DND-41 (cell line): Measurements from ENCODE around the gene UBE2E1.

Experiments
- ATAC-seq: fragments of 200-7000 bp; cut with Tn5 transposase; 3 replicates; pipeline ENCODE4 v1.9.1; 2021; ENCODE audit warnings: low read depth; ENCODE audit not compliant: insufficient read depth
- DNase-seq: peaks from one replicate; pipeline ENCODE4 v3.0.0-alpha.2; 2020
- H2AFZ ChIP-seq: 2 replicates; pipeline ENCODE4 v1.6.0; 2012; ENCODE audit warnings: low read depth, low read length
- H3K27ac ChIP-seq: 2 replicates; pipeline ENCODE4 v1.5.1; 2012; ENCODE audit warnings: low read length, inconsistent platforms
- H3K27me3 ChIP-seq: fragments of 200-600 bp; sonication (generic); 2 replicates; pipeline ENCODE4 v1.6.0; 2012; ENCODE audit warnings: low read length, mild to moderate bottlenecking, inconsistent platforms; ENCODE audit not compliant: insufficient read depth, poor library complexity
- H3K36me3 ChIP-seq: 2 replicates; pipeline ENCODE4 v1.5.1; 2012; ENCODE audit warnings: low read length, inconsistent platforms; ENCODE audit not compliant: insufficient read depth
- H3K4me1 ChIP-seq: 2 replicates; pipeline ENCODE4 v1.5.1; 2012; ENCODE audit warnings: mild to moderate bottlenecking, low read length; ENCODE audit not compliant: insufficient read depth
- H3K4me2 ChIP-seq: 2 replicates; pipeline ENCODE4 v1.6.0; 2012; ENCODE audit warnings: mild to moderate bottlenecking, moderate library complexity, low read length, inconsistent platforms; ENCODE audit not compliant: insufficient read depth
- H3K4me3 ChIP-seq, 2 experiments: fragments of 200-600 bp in 1 of 2; shearing (Covaris generic) in 1 of 2; 2 replicates each; pipeline ENCODE4 v1.5.1; 2012 to 2016; ENCODE audit warnings: inconsistent platforms in 2 of 2, low read length in 2 of 2, mild to moderate bottlenecking in 2 of 2, low read depth in 1 of 2, moderate library complexity in 1 of 2
- H3K79me2 ChIP-seq: 2 replicates; pipeline ENCODE4 v1.6.0; 2012; ENCODE audit warnings: low read length, inconsistent platforms; ENCODE audit not compliant: insufficient read depth
- H3K9ac ChIP-seq: 2 replicates; pipeline ENCODE4 v1.6.0; 2012; ENCODE audit warnings: low read depth, mild to moderate bottlenecking, inconsistent platforms, low read length, moderate library complexity
- H3K9me3 ChIP-seq: 2 replicates; pipeline ENCODE4 v1.5.1; 2012; ENCODE audit warnings: low read length, moderate library complexity, mild to moderate bottlenecking, inconsistent platforms; ENCODE audit not compliant: insufficient read depth, severe bottlenecking
- H4K20me1 ChIP-seq: 2 replicates; pipeline ENCODE4 v1.6.0; 2012; ENCODE audit warnings: low read length; ENCODE audit not compliant: insufficient read depth
- EZH2 ChIP-seq: IDR thresholded peaks from 3 replicates; pipeline ENCODE4 v1.6.1; 2012; ENCODE audit warnings: borderline replicate concordance, low read depth, mild to moderate bottlenecking, moderate library complexity, low read length, inconsistent platforms; ENCODE audit not compliant: severe bottlenecking
- TF ChIP-seq, protein P1 (sequence below): IDR thresholded peaks from 2 replicates; pipeline ENCODE4 v1.5.1; 2012; ENCODE audit warnings: borderline replicate concordance, low read length, moderate library complexity, mild to moderate bottlenecking; ENCODE audit not compliant: poor library complexity, severe bottlenecking; ENCODE audit errors: extremely low read depth

Gene UBE2E1

DNA sequence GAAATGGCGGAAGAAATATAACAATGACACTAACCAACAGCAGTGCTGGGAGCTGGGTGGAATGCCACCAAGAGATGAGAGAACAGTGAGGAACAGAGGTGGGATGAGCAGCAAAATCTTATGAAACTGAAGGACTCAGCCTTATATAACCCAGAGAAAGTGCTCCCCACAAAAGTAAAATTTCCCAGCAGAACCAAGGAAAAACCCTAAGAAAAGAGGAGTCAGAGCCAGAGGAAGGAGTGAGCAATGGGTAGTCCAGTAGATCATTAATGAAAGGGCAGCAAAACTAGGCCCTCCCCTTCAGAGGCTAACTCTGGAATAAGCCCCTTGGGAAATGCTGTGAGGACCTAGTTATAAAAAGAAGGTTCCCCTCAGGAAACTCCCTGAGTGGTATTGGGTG is 24.7 kb upstream of the UBE2E1 start:
- Histone ChIP-seq H3K27me3 (no peaks in the 10 kb centered on the region), H3K9me3 (no peaks in the 10 kb centered on the region), H3K4me2 (no peak overlapping the region), H3K79me2 (no peaks in the 10 kb centered on the region), H3K4me1 (no peaks in the 10 kb centered on the region), H3K27ac (no peak overlapping the region), H4K20me1 (no peaks in the 10 kb centered on the region), H2AFZ (no peak overlapping the region), H3K9ac (no peak overlapping the region), H3K4me3 (no peak overlapping the region), H3K36me3 (no peaks in the 10 kb centered on the region)
- ATAC-seq (no peak), DNase-seq (no peak)
- TF ChIP-seq, protein P1, sequence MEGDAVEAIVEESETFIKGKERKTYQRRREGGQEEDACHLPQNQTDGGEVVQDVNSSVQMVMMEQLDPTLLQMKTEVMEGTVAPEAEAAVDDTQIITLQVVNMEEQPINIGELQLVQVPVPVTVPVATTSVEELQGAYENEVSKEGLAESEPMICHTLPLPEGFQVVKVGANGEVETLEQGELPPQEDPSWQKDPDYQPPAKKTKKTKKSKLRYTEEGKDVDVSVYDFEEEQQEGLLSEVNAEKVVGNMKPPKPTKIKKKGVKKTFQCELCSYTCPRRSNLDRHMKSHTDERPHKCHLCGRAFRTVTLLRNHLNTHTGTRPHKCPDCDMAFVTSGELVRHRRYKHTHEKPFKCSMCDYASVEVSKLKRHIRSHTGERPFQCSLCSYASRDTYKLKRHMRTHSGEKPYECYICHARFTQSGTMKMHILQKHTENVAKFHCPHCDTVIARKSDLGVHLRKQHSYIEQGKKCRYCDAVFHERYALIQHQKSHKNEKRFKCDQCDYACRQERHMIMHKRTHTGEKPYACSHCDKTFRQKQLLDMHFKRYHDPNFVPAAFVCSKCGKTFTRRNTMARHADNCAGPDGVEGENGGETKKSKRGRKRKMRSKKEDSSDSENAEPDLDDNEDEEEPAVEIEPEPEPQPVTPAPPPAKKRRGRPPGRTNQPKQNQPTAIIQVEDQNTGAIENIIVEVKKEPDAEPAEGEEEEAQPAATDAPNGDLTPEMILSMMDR = no peak
- no peak for TF ChIP-seq EZH2

DNA sequence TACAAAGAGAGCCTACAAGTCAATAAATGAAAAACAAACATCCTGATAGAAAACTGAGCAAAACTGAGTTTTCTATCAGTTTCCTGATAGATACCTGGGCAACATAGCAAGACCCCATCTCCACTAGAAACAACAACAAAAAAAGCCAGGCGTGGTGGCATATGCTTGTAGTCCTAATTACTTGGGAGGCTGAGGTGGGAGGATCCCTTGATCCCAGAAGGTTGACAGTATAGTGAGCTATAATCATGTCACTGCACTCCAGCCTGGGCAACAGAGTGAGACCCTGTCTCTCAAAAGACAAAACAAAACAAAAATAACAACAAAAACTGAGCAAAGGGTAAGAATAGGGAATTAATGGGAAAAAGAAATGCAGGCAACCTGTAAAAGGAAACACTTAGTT is 23.9 kb upstream of the UBE2E1 start:
- Histone ChIP-seq H3K4me2 (no peak overlapping the region), H3K27ac (no peak overlapping the region), H3K4me1 (no peaks in the 10 kb centered on the region), H3K36me3 (no peaks in the 10 kb centered on the region), H3K4me3 (no peak overlapping the region), H2AFZ (no peak overlapping the region), H3K9me3 (no peaks in the 10 kb centered on the region), H3K79me2 (no peaks in the 10 kb centered on the region), H3K9ac (no peak overlapping the region), H4K20me1 (no peaks in the 10 kb centered on the region), H3K27me3 (no peaks in the 10 kb centered on the region)
- DNase-seq (no peak), ATAC-seq (no peak)
- TF ChIP-seq, protein P1 = no peak
- no peak for TF ChIP-seq EZH2

DNA sequence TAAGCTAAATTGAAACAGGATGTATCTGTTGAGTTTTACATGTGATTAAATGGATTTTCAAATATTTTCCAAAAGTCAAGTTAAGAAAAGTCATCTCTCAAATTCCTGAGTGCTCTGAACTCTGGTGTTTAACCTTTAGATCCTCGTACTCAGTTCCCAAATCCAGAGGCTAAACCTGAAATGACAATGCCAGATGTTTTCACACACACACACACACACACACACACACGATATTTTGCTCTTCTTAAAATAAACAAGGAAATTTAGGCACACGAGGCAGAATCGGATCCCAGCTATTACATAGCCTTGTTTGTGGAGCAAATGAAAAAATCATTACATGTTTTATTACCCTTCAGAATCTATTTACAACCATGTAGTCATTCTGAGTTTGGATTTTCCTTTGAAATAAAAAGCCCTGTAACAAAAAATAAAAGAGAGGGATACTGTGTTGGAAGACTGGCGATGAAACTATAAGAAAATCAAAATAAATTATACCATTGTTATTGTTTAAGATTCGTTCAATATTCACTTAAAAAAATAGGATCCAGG is 20.6 kb upstream of the UBE2E1 start:
- Histone ChIP-seq H4K20me1 (no peaks in the 10 kb centered on the region), H3K4me2 (no peak overlapping the region), H3K9me3 (no peaks in the 10 kb centered on the region), H3K36me3 (no peaks in the 10 kb centered on the region), H3K79me2 (no peaks in the 10 kb centered on the region), H3K4me3 (no peak overlapping the region), H3K9ac (no peak overlapping the region), H2AFZ (no peak overlapping the region), H3K27me3 (no peaks in the 10 kb centered on the region), H3K27ac (no peak overlapping the region), H3K4me1 (no peaks in the 10 kb centered on the region)
- ATAC-seq (no peak), DNase-seq (no peak)
- no peak for TF ChIP-seq EZH2
- TF ChIP-seq, protein P1 = no peak

DNA sequence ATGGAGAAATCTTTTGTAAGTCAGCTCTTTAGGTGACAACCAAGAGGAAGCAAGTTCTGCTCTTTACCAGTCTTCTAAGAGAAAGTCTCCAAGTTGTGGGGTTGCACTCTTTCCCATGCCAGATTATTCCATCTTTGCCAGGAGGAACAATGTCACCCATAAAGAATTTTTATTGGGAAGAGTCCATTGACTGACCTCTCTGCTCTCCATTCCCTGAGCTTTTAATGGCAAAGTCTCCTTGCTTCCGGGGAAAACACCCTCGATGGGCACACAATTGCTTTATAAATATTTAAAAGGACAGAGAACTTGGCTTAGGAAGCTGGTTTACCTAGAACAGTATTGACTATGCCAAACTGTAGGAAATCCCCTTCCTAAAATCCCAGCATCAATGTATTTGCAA is 19.9 kb upstream of the UBE2E1 start:
- ATAC-seq = no peak
- Histone ChIP-seq H3K27me3 (no peaks in the 10 kb centered on the region), H3K36me3 (no peaks in the 10 kb centered on the region), H3K9ac (no peak overlapping the region), H3K79me2 (no peaks in the 10 kb centered on the region), H3K27ac (no peak overlapping the region), H3K4me1 (no peaks in the 10 kb centered on the region), H4K20me1 (no peaks in the 10 kb centered on the region), H2AFZ (no peak overlapping the region), H3K4me2 (no peak overlapping the region), H3K4me3 (no peak overlapping the region), H3K9me3 (no peaks in the 10 kb centered on the region)
- DNase-seq = no peak
- no peak for TF ChIP-seq EZH2
- TF ChIP-seq, protein P1 = no peak
